Measurements from ENCODE around the gene MARVELD2. TPM values are rescaled to one million over a fixed set of nuclear protein-coding genes. Genes with fewer than 3 reads are reported as not detected.
A peak's percentile ranks its signal among the peaks of the same experiment; 100 is the strongest.
"Not testable (repeated sequence)": the region's sequence is repeated elsewhere in the genome, so short reads cannot be mapped to it uniquely, and the experiment has no call there.

The MARVELD2 gene
- total and polyA plus RNA-seq, 2 of the 13 experiments (the other 11 are each of a cell fraction or from before 2014, with no cell fraction given) = 11.1 to 15.4 TPM

DNA sequence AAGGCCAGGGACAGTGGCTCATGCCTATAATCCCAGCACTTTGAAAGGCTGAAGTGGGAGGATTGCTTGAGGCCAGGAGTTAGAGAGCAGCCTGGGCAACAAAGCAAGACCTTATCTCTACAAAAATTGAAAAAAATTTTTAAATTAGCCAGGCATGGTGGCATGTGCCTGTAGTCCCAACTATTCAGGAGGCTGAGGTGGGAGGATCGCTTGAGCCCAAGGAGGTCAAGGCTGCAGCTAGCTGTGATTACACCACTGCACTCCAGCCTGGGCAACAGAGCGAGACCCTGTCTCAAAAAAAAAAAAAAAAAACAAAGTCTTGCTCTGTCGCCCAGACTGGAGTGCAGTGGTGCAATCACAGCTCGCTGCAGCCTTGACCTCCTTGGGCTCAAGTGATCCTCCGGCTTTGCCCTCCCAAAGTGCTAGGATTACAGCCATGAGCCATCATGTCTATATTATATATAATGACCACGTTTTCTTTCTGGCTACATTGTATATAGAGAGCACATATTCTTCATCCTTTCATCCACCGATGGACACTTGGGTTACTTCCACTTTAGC, 40.6 kb downstream of the MARVELD2 start (continued):
- TF ChIP-seq, protein P1, sequence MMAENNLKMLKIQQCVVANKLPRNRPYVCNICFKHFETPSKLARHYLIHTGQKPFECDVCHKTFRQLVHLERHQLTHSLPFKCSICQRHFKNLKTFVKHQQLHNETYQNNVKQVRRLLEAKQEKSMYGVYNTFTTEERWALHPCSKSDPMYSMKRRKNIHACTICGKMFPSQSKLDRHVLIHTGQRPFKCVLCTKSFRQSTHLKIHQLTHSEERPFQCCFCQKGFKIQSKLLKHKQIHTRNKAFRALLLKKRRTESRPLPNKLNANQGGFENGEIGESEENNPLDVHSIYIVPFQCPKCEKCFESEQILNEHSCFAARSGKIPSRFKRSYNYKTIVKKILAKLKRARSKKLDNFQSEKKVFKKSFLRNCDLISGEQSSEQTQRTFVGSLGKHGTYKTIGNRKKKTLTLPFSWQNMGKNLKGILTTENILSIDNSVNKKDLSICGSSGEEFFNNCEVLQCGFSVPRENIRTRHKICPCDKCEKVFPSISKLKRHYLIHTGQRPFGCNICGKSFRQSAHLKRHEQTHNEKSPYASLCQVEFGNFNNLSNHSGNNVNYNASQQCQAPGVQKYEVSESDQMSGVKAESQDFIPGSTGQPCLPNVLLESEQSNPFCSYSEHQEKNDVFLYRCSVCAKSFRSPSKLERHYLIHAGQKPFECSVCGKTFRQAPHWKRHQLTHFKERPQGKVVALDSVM (CRISPR knock-in tag; IDR thresholded peaks at IDR 0.05) = peak; percentile 97
- peak; percentile 64; the same call in 1 of the 2 replicates for TF ChIP-seq CEBPG (CRISPR knock-in tag; IDR thresholded peaks at IDR 0.05)
- TF ChIP-seq EP300 (IDR thresholded peaks at IDR 0.05; ENCODE audit: low read depth in 2 of 2, low read length in 2 of 2) = peak in 1 of 2 experiments; percentile 51; a peak in 1 of 4 replicates
- not testable (repeated sequence) for TF ChIP-seq EP300 (CRISPR knock-in tag; IDR thresholded peaks at IDR 0.05; ENCODE audit: borderline replicate concordance)
- TF ChIP-seq NR2F6 (IDR thresholded peaks at IDR 0.05) = peak; percentile 73
- 0 out of 2 replicates have a peak, but pooled peaks have one; percentile 56 for TF ChIP-seq NR2F6 (CRISPR knock-in tag; IDR thresholded peaks at IDR 0.05)
- 0 out of 2 replicates have a peak, but pooled peaks have one; percentile 6 for TF ChIP-seq TCF7 (IDR thresholded peaks at IDR 0.05; ENCODE audit: low read depth)
- TF ChIP-seq, protein P2, sequence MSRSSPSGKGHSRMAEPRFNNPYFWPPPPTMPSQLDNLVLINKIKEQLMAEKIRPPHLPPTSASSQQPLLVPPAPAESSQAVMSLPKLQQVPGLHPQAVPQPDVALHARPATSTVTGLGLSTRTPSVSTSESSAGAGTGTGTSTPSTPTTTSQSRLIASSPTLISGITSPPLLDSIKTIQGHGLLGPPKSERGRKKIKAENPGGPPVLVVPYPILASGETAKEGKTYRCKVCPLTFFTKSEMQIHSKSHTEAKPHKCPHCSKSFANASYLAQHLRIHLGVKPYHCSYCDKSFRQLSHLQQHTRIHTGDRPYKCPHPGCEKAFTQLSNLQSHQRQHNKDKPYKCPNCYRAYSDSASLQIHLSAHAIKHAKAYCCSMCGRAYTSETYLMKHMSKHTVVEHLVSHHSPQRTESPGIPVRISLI (CRISPR knock-in tag; IDR thresholded peaks at IDR 0.05; ENCODE audit: borderline replicate concordance) = peak; percentile 84
- TF ChIP-seq ZBTB3 (CRISPR knock-in tag; IDR thresholded peaks at IDR 0.05; ENCODE audit: borderline replicate concordance, low read depth) = 0 out of 2 replicates have a peak, but pooled peaks have one; percentile 38
- peak; percentile 36; the same call in 1 of the 2 replicates for TF ChIP-seq GATAD2A (CRISPR knock-in tag; IDR thresholded peaks at IDR 0.05)
- TF ChIP-seq POGZ (CRISPR knock-in tag; IDR thresholded peaks at IDR 0.05) = peak; percentile 40; the same call in 1 of the 2 replicates
- peak; percentile 53 for TF ChIP-seq SALL1 (CRISPR knock-in tag; IDR thresholded peaks at IDR 0.05)
- TF ChIP-seq ADNP (CRISPR knock-in tag; IDR thresholded peaks at IDR 0.05) = peak; percentile 89
- TF ChIP-seq, protein P3, sequence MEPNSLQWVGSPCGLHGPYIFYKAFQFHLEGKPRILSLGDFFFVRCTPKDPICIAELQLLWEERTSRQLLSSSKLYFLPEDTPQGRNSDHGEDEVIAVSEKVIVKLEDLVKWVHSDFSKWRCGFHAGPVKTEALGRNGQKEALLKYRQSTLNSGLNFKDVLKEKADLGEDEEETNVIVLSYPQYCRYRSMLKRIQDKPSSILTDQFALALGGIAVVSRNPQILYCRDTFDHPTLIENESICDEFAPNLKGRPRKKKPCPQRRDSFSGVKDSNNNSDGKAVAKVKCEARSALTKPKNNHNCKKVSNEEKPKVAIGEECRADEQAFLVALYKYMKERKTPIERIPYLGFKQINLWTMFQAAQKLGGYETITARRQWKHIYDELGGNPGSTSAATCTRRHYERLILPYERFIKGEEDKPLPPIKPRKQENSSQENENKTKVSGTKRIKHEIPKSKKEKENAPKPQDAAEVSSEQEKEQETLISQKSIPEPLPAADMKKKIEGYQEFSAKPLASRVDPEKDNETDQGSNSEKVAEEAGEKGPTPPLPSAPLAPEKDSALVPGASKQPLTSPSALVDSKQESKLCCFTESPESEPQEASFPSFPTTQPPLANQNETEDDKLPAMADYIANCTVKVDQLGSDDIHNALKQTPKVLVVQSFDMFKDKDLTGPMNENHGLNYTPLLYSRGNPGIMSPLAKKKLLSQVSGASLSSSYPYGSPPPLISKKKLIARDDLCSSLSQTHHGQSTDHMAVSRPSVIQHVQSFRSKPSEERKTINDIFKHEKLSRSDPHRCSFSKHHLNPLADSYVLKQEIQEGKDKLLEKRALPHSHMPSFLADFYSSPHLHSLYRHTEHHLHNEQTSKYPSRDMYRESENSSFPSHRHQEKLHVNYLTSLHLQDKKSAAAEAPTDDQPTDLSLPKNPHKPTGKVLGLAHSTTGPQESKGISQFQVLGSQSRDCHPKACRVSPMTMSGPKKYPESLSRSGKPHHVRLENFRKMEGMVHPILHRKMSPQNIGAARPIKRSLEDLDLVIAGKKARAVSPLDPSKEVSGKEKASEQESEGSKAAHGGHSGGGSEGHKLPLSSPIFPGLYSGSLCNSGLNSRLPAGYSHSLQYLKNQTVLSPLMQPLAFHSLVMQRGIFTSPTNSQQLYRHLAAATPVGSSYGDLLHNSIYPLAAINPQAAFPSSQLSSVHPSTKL (CRISPR knock-in tag; IDR thresholded peaks at IDR 0.05) = peak; percentile 68
- peak; percentile 46; the same call in 1 of the 2 replicates for TF ChIP-seq CEBPB (IDR thresholded peaks at IDR 0.05; ENCODE audit: borderline replicate concordance, low read depth, low read length)
- TF ChIP-seq NR2F1 (CRISPR knock-in tag; IDR thresholded peaks at IDR 0.05) = peak in 1 of 2 experiments; percentile 38; a peak in 1 of 4 replicates
- peak; percentile 69 for TF ChIP-seq KDM1A (CRISPR knock-in tag; IDR thresholded peaks at IDR 0.05)
- 0 out of 2 replicates have a peak, but pooled peaks have one; percentile 10 for TF ChIP-seq BRD4 (CRISPR knock-in tag; IDR thresholded peaks at IDR 0.05)
- TF ChIP-seq ZNF121 (CRISPR knock-in tag; IDR thresholded peaks at IDR 0.05) = peak; percentile 99
- 0 out of 2 replicates have a peak, but pooled peaks have one; percentile 25 for TF ChIP-seq ZNF605 (CRISPR knock-in tag; IDR thresholded peaks at IDR 0.05)
- TF ChIP-seq RARA (CRISPR knock-in tag; IDR thresholded peaks at IDR 0.05) = peak; percentile 52; the same call in 1 of the 2 replicates

All from HepG2 (cell line).